ENCODE data around the gene GYS2. TPM values are rescaled to one million over a fixed set of nuclear protein-coding genes. Genes with fewer than 3 reads are reported as not detected.

The GYS2 gene
- total and polyA plus RNA-seq, 2 of the 4 experiments (the other 2 are of a cell fraction): not detected

GRCh38 chr12:21576431-21576830, 28.2 kb downstream of the GYS2 start:
- Histone ChIP-seq H3K4me2 (ENCODE audit: low read depth, low read length) (no peak overlapping the region), H3K4me1 (ENCODE audit: control insufficient read depth, insufficient read depth, low read length) (no peaks in the 10 kb centered on the region), H2BK120ac (ENCODE audit: low read depth, low read length) (no peak overlapping the region), H3K79me1 (ENCODE audit: low read depth in 1 of 2, low read length in 2 of 2) (no peaks in the 10 kb centered on the region), H3K14ac (replicated peaks; ENCODE audit: low read depth, low read length) (no peak overlapping the region), H2BK5ac (ENCODE audit: low read depth, low read length, poor library complexity, severe bottlenecking) (no peak overlapping the region), H3K4ac (ENCODE audit: low read depth, low read length) (no peak overlapping the region), H3K9me1 (ENCODE audit: insufficient read depth, low read length) (no peaks in the 10 kb centered on the region), H3K4me3 (ENCODE audit: insufficient read depth, low read depth, low read length) (no peak overlapping the region), H4K20me1 (ENCODE audit: insufficient read depth, low read length) (no peaks in the 10 kb centered on the region), H2BK15ac (ENCODE audit: low read depth, low read length) (no peak overlapping the region), H3K9ac (ENCODE audit: low read depth, low read length) (no peak overlapping the region), H3K27ac (ENCODE audit: insufficient read depth, low read length) (no peak overlapping the region), H4K5ac (ENCODE audit: low read depth, low read length) (no peak overlapping the region), H3K23ac (ENCODE audit: low read depth, low read length) (no peak overlapping the region), H3K36me3 (ENCODE audit: control insufficient read depth, insufficient read depth, low read length) (no peaks in the 10 kb centered on the region), H3K27me3 (ENCODE audit: control insufficient read depth, insufficient read depth, low read length) (no peaks in the 10 kb centered on the region), H3K9me3 (ENCODE audit: control insufficient read depth, insufficient read depth, low read length) (no peaks in the 10 kb centered on the region), H2BK20ac (ENCODE audit: low read depth, low read length) (no peak overlapping the region), H2AK5ac (ENCODE audit: low read depth, low read length) (no peak overlapping the region), H2AK9ac (replicated peaks; ENCODE audit: low read depth, low read length, poor library complexity) (no peak overlapping the region), H4K8ac (ENCODE audit: low read depth in 2 of 2, low read length in 2 of 2) (no peak overlapping the region), H3K56ac (ENCODE audit: extremely low read depth, insufficient read depth, low read length) (no peak overlapping the region), H4K91ac (ENCODE audit: insufficient read depth, low read depth, low read length) (no peak overlapping the region), H3K18ac (ENCODE audit: low read depth, low read length) (no peak overlapping the region), H2AFZ (replicated peaks; ENCODE audit: low read length, poor library complexity) (no peak overlapping the region)
- no peak for TF ChIP-seq USF2 (IDR thresholded peaks at IDR 0.05; ENCODE audit: low read depth, low read length)
- no peak for TF ChIP-seq SMC3 (IDR thresholded peaks at IDR 0.05; ENCODE audit: low read depth, low read length)
- TF ChIP-seq RAD21 (IDR thresholded peaks at IDR 0.05; ENCODE audit: low read length): no peak
- no peak for TF ChIP-seq CHD1 (IDR thresholded peaks at IDR 0.05; ENCODE audit: low read depth, low read length)
- TF ChIP-seq MAFK (IDR thresholded peaks at IDR 0.05; ENCODE audit: low read depth, low read length): no peak
- dilution Hi-C loops (cut with HindIII; ENCODE audit: low sequenced_read_pairs, unreplicated experiment) (no loop called here), in situ Hi-C loops (cut with MboI; ENCODE audit: low sequenced_read_pairs) (no loop called here), intact Hi-C loops (cut with micrococcal nuclease) (no loop called here)
- BruUV-seq (replicated peaks): no TSS peak
- ChIA-PET POLR2A (ENCODE audit: unreplicated experiment) (no interaction called here), CTCF (no interaction called here)
- no CpG with 5 or more reads among the region's 2 CpGs for WGBS, 2 experiments (ENCODE audit: extremely low coverage in 2 of 2, insufficient read length in 1 of 2)
- ATAC-seq (ENCODE audit: low read depth): no peak
- DNase-seq: no peak

Data from IMR-90 (cell line).